Natural killer cell (primary cell): ENCODE results near the gene ODAD2. TPM values are rescaled to one million over a fixed set of nuclear protein-coding genes. Genes with fewer than 3 reads are reported as not detected.

Experiments
- ATAC-seq, 3 donors: fragments of 150-1000 bp in 2 of 3; fragments of 200-7000 bp in 1 of 3; cut with Tn5 transposase; 1 replicate in 1 of 3; 2 replicates in 2 of 3; pipeline ENCODE4 v1.10.0; 2021; ENCODE audit warnings: mild to moderate bottlenecking in 2 of 3, moderate library complexity in 2 of 3
- DNase-seq, 2 donors: peaks; one replicate each; pipeline versions ENCODE4 v3.0.0 to v3.0.0-alpha.2; 2013 to 2021; ENCODE audit warnings: mixed read lengths in 1 of 2
- H3K27ac ChIP-seq: one replicate; pipeline ENCODE4 v1.5.1; 2013; ENCODE audit warnings: mild to moderate bottlenecking, low read length
- H3K27me3 ChIP-seq: one replicate; pipeline ENCODE4 v1.6.1; 2013; ENCODE audit warnings: low read length; ENCODE audit not compliant: control insufficient read depth, insufficient read depth
- H3K36me3 ChIP-seq: one replicate; pipeline ENCODE4 v1.6.1; 2013; ENCODE audit warnings: low read length; ENCODE audit not compliant: control insufficient read depth, insufficient read depth
- H3K4me1 ChIP-seq: one replicate; pipeline ENCODE4 v1.6.1; 2013; ENCODE audit warnings: low read length; ENCODE audit not compliant: control insufficient read depth, insufficient read depth
- H3K4me3 ChIP-seq: one replicate; pipeline ENCODE4 v1.5.1; 2013; ENCODE audit warnings: low read length
- H3K9me3 ChIP-seq: one replicate; pipeline ENCODE4 v1.6.1; 2013; ENCODE audit warnings: low read length; ENCODE audit not compliant: control insufficient read depth, insufficient read depth
- H3K27ac Mint-ChIP-seq, 2 donors: one replicate each; pipeline ENCODE4 v1.8.0; 2022; ENCODE audit warnings: mild to moderate bottlenecking in 2 of 2, mixed read lengths in 2 of 2, moderate library complexity in 1 of 2
- H3K27me3 Mint-ChIP-seq, 2 donors: one replicate each; pipeline ENCODE4 v1.8.0; 2022; ENCODE audit warnings: low read depth in 2 of 2, mixed read lengths in 2 of 2
- H3K36me3 Mint-ChIP-seq: one replicate; pipeline ENCODE4 v1.8.0; 2022; ENCODE audit warnings: mixed read lengths
- H3K4me1 Mint-ChIP-seq, 2 donors: one replicate each; pipeline ENCODE4 v1.8.0; 2022; ENCODE audit warnings: mixed read lengths in 2 of 2
- H3K4me3 Mint-ChIP-seq: one replicate; pipeline ENCODE4 v1.8.0; 2022; ENCODE audit warnings: mild to moderate bottlenecking, moderate library complexity, mixed read lengths
- H3K9me3 Mint-ChIP-seq, 2 donors: one replicate each; pipeline ENCODE4 v1.8.0; 2022; ENCODE audit warnings: mixed read lengths in 2 of 2
- WGBS: methylation state at CpG from one replicate; pipeline ENCODE4 v1.1.7; 2013; ENCODE audit warnings: missing lambda C conversion rate; ENCODE audit not compliant: insufficient coverage; 5-methylcytosine and 5-hydroxymethylcytosine counted together
- intact Hi-C: fragments of 100-400 bp; cut with micrococcal nuclease; formaldehyde crosslinking; loops from one replicate; pipeline ENCODE4 v1.14.2; 2022
- total RNA-seq, 4 donors: library from RNA; stranded (reverse); fragments of 120-200 nt in 1 of 4; gene quantifications; one replicate each; pipeline versions ENCODE4 v1.2.3 to v1.2.4, GENCODE V29; 2013 to 2022
- TF ChIP-seq, protein P1 (sequence below): fragments of 200-600 bp; IDR thresholded peaks from one replicate; pipeline ENCODE4 v1.8.0; 2022; ENCODE audit warnings: antibody characterized with exemption

ODAD2 gene
- total RNA-seq, 3 donors from 2014 or later (not counting 1 experiment from before 2014, with no cell fraction given), result not detected

DNA sequence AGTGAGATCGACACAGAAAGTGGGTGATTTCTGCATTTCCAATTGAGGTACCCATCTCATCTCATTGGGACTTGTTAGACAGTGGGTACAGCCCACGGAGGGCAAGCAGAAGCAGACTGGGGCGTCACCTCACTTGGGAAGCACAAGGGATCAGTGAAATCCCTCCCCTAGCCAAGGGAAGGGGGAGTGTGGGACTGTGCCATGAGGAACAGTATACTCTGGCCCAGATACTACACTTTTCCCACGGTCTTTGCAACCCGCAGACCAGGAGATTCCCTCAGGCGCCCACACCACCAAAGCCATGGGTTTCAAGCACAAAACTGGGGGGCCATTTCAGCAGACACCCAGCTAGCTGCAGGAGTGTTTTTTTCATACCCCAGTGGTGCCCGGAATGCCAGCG is 99.8 kb downstream of the ODAD2 start:
- no peaks in the 10 kb centered on the region for H3K27me3 Mint-ChIP-seq
- H3K27ac ChIP-seq, result no peak overlapping the region
- H3K36me3 Mint-ChIP-seq, result no peaks in the 10 kb centered on the region
- DNase-seq (no peak), ATAC-seq (no peak)
- no peaks in the 10 kb centered on the region for H3K4me1 Mint-ChIP-seq
- H3K9me3 Mint-ChIP-seq, result peaks cover 5 to 8% of the 10 kb centered on the region in 2 donors
- H3K27me3 ChIP-seq, result no peaks in the 10 kb centered on the region
- TF ChIP-seq, protein P1, sequence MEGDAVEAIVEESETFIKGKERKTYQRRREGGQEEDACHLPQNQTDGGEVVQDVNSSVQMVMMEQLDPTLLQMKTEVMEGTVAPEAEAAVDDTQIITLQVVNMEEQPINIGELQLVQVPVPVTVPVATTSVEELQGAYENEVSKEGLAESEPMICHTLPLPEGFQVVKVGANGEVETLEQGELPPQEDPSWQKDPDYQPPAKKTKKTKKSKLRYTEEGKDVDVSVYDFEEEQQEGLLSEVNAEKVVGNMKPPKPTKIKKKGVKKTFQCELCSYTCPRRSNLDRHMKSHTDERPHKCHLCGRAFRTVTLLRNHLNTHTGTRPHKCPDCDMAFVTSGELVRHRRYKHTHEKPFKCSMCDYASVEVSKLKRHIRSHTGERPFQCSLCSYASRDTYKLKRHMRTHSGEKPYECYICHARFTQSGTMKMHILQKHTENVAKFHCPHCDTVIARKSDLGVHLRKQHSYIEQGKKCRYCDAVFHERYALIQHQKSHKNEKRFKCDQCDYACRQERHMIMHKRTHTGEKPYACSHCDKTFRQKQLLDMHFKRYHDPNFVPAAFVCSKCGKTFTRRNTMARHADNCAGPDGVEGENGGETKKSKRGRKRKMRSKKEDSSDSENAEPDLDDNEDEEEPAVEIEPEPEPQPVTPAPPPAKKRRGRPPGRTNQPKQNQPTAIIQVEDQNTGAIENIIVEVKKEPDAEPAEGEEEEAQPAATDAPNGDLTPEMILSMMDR, result no peak
- no peaks in the 10 kb centered on the region for H3K36me3 ChIP-seq
- intact Hi-C loops, result no loop called here
- no peaks in the 10 kb centered on the region for H3K9me3 ChIP-seq
- WGBS, result 95% methylated on average over 6 of the region's 8 CpGs
- no peaks in the 10 kb centered on the region for H3K4me1 ChIP-seq
- no peak overlapping the region for H3K4me3 Mint-ChIP-seq
- no peak overlapping the region for H3K4me3 ChIP-seq
- H3K27ac Mint-ChIP-seq, result no peak overlapping the region

DNA sequence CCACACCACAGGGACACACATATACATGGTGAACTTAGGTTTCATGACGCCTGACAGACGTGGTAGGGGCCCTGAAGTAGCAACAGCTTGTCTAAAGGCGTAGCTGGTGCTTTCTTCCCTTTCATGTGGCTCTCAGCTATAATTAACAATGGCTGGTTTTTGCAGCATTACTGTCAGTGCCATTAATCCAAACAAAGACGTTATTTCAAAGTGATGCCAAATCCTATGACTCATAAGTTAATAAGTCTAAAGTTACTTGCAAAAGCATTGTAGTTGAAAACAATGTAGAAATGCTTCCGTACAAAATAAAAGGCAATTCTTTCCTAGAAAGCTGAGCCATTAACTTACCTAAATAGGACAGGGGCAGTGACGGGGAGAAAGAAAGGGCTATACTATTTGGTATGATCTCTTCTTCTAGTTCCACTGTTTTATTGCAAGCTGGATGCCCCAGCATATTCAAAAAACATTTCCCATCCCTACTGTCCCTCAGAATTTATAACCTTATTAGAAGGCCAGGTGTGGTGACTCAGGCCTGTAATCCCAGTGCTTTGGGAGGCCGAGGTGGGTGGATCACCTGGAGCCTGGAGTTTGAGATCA is 105.4 kb downstream of the ODAD2 start:
- Histone ChIP-seq H3K4me3 (no peak overlapping the region), H3K27me3 (no peaks in the 10 kb centered on the region), H3K9me3 (no peaks in the 10 kb centered on the region), H3K27ac (no peak overlapping the region), H3K36me3 (no peaks in the 10 kb centered on the region), H3K4me1 (no peaks in the 10 kb centered on the region)
- TF ChIP-seq, protein P1, result no peak
- H3K9me3 Mint-ChIP-seq, result peaks cover 0 to 2% of the 10 kb centered on the region in 2 donors
- intact Hi-C loops, result no loop called here
- no peaks in the 10 kb centered on the region for H3K4me1 Mint-ChIP-seq
- no peak overlapping the region for H3K27ac Mint-ChIP-seq
- DNase-seq (no peak), ATAC-seq (no peak)
- no peaks in the 10 kb centered on the region for H3K36me3 Mint-ChIP-seq
- no peaks in the 10 kb centered on the region for H3K27me3 Mint-ChIP-seq
- no peak overlapping the region for H3K4me3 Mint-ChIP-seq
- WGBS, result 74% methylated on average over 6 of the region's 7 CpGs

DNA sequence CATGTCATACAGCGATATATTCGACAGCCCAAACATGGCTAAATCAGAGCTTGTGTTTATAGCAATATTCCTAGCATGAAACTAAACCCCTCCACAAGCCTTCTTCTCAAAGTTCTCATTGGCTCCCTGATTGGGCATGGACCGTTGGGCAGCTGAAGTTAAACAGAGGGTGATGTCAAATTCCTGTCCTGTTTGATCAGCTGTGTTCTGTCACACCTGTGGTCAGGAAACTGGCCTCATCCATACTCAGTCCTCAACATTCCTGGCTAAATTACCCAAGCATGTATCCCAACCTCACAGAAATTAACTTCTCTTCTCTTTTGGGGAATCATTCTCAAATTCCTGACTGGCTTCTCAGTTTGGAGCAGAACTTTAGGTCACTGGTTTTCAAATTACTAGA is 107.9 kb downstream of the ODAD2 start:
- no peak overlapping the region for H3K27ac Mint-ChIP-seq
- H3K27ac ChIP-seq, result no peak overlapping the region
- H3K36me3 ChIP-seq, result no peaks in the 10 kb centered on the region
- no peaks in the 10 kb centered on the region for H3K27me3 ChIP-seq
- no peaks in the 10 kb centered on the region for H3K9me3 ChIP-seq
- H3K9me3 Mint-ChIP-seq, result no peaks in the 10 kb centered on the region
- H3K4me3 ChIP-seq, result no peak overlapping the region
- H3K4me1 Mint-ChIP-seq, result no peaks in the 10 kb centered on the region
- H3K27me3 Mint-ChIP-seq, result no peaks in the 10 kb centered on the region
- intact Hi-C loops, result no loop called here
- H3K4me3 Mint-ChIP-seq, result no peak overlapping the region
- H3K4me1 ChIP-seq, result no peaks in the 10 kb centered on the region
- no peak for ATAC-seq
- TF ChIP-seq, protein P1, result no peak
- H3K36me3 Mint-ChIP-seq, result no peaks in the 10 kb centered on the region
- WGBS, result 82% methylated on average over 3 of the region's 3 CpGs
- DNase-seq, result no peak

DNA sequence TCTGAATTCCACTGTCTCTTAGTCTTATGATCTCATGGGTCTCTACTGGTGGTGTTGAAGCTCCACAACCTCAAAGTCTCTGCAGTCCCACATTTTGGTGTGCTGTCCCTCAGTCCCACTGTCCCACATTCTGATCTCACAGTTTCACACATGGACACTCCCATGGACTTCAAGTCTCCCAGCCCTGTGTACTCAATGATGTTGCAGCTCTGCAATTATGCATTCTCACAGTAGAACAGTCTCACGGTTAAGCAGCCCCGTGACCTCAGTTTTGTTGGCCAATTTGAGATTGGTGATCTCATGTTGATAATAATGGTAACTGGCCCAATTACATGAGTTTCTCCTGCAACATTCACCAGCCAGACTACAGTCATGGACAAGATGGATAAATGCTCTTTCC is 109.4 kb downstream of the ODAD2 start:
- H3K27me3 Mint-ChIP-seq, result no peaks in the 10 kb centered on the region
- 81% methylated on average over 2 of the region's 2 CpGs for WGBS
- H3K4me1 ChIP-seq, result no peaks in the 10 kb centered on the region
- no peaks in the 10 kb centered on the region for H3K27me3 ChIP-seq
- intact Hi-C loops, result no loop called here
- H3K9me3 ChIP-seq, result no peaks in the 10 kb centered on the region
- H3K27ac ChIP-seq, result no peak overlapping the region
- no peak overlapping the region for H3K4me3 Mint-ChIP-seq
- H3K36me3 Mint-ChIP-seq, result no peaks in the 10 kb centered on the region
- peaks cover 0 to 1% of the 10 kb centered on the region in 2 donors for H3K4me1 Mint-ChIP-seq
- TF ChIP-seq, protein P1, result no peak
- ATAC-seq (no peak), DNase-seq (no peak)
- no peaks in the 10 kb centered on the region for H3K9me3 Mint-ChIP-seq
- no peak overlapping the region for H3K4me3 ChIP-seq
- no peak overlapping the region for H3K27ac Mint-ChIP-seq
- no peaks in the 10 kb centered on the region for H3K36me3 ChIP-seq
